ENCODE measurements around the gene PAH.

The PAH gene

DNA sequence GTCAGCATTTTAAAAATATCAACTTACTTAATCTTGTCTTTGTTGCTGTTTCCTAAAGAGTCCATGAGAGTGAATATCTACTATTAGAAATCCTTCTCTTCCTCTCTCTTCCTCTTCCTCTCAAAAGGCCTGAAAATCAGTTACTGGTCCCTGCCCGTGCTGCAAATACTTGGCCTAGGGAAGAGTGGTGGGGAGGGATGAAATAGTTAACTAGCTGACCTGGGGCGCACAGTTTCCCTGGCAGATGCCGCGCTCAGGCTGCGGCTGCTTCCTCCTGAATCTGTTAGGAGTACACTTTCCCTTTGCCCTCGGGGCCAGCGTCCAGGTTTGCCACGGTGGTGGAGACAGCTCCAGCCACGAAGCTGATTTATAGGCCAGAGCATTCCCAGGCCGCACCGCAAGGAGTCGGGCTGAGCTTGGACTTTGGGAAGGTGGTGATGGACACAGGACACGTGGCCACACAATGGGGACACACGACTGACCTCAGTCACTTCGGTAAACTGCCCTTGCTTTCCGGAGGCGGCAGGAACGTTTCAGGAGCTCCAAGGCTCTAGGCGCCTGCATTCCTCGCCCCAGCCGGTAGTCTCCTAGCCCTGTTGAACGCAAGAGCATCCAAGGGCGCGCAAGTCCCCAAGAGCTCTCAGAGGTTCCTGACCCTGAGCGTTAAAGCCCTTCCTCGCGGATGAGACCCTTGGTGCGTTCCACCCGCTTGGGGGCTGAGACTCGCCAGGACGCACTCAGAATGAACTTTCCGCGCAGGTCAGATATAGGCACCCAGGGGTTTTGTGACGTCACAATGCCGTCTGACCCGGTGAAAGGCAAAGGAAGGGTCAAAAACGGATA lies 33.3 kb upstream of the PAH start:
- DNase-seq: no peak

DNA sequence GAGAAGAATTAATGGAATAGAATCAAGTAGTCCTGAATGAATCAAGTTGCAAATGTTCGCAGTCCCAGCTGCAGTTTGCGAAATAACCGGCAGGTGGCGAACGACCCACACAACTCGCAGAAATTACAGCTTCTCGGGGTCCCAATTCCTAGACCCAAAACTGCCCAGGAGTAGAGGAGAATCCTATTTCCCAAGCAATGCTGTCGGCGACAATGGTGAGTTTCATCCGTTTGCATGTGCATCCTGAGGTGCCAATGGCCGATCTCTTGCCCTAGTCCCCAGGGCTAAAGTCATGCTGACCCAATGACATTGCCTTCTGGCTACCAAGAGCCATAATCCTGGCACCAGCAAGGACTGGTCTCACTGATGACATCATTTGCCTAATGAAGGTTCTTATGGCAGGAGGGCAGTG lies 31.9 kb upstream of the PAH start:
- peak; percentile 67 for DNase-seq

GRCh38 chr12:102946042-102946441 lies 29.0 kb upstream of the PAH start:
- no peak for DNase-seq

- no peak for DNase-seq
These were observed 22.7 kb upstream of the PAH start for GRCh38 chr12:102939670-102940222.

GRCh38 chr12:102939059-102939458 lies 22.0 kb upstream of the PAH start:
- no peak for DNase-seq

GRCh38 chr12:102933168-102933567 lies 16.1 kb upstream of the PAH start:
- DNase-seq: no peak

DNA sequence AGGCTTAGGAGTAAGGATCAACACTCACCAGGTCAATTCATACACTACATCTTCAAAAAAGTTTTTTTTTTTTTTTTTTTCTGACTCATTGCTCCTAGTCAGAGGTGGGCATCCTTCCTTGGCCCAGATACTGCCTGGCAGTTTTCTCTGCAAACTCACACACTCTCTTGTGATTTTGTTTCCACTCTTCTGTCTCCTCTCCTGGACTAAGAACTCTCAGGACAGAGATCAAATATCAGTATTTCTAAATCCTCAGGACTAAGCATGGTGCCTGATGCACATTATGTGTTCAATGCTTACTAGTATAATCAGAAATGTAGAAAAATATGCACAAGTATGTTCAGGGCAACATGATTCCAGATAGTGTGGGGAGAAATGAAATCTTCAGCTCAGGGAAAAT lies 10.2 kb upstream of the PAH start:
- no peak for DNase-seq

GRCh38 chr12:102921240-102921639 lies 4.2 kb upstream of the PAH start:
- DNase-seq: no peak

GRCh38 chr12:102920271-102920670 lies 3.2 kb upstream of the PAH start:
- no peak for DNase-seq

DNA sequence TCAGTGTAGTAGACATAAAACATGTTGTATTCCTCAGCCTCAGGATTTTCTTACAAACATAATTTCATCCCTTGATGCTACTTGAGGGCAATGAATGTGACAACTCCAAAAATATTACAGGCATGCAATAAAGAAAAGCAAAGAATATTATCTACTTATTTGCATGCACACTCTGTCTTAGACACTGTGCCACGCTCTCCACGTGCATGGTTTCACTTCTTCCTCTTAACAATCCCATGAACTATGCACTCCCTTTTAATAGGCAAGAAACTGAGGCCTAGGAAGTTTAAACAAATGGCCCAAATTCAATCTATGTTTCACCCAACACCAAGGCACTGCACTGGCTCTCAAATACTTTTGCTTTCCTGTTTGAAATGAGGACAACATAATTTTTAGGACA lies 1.8 kb upstream of the PAH start:
- no peak for DNase-seq

GRCh38 chr12:102916252-102917025 lies 605 bp downstream of the PAH start:
- no peak for DNase-seq

DNA sequence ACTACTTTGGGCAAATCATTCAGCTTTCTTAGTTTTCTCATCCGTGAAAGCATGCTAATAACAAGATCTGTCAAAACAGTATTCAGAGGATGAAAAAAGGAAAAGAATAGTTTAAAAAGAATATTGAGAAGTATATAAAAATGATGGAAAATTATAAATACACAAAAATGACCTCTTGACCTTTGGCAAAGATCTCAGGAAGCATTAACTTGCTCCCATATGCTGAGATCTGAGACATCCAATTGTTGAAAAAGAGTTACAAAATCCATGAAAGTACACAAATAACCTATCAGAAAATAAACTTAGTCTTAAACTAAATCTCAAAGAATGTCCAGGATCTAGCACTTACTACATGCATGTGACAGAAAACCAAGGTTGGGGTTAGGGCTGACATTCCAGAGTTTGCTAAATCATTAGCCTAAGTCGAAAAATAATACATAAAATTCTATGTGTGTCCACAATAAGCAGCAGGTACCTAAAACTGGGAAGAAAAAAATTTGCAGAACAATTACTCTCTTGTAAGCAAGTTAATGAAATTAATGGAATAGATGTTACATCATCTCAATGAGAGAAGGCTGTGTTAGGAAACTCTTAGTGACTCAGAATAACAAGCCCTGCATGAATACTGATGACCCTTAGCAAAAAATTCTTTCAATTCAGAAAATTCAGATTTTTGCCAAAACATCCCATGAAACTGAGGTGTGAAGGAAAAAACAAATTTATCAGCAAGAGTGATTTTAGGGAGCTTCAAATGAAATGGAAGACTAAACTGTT lies 3.4 kb downstream of the PAH start:
- no peak for DNase-seq

- DNase-seq: no peak
These were observed 4.8 kb downstream of the PAH start for GRCh38 chr12:102912258-102912657.

- DNase-seq: no peak
These were observed 5.7 kb downstream of the PAH start for GRCh38 chr12:102911320-102911719.

- DNase-seq: no peak
These were observed 6.3 kb downstream of the PAH start for GRCh38 chr12:102910792-102911191.

- DNase-seq: no peak
These were observed 6.9 kb downstream of the PAH start for GRCh38 chr12:102910137-102910536.

DNA sequence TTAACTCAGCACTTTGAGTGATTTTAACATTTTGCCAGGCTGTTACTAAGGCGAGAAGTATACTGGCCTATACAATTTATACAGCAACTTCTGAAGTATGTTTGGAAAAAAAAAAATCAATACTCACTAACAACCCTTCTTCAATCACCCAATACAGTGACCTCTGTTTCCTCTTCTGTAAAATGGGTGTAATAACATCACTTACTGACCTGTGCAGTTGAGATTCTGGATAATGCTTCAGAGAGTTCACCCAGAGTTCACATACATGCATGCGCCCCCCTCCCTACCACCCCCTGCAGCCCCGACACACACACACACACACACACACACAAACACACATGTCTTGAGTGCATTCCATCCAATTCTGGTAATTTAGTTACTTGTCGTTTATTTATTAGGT lies 9.1 kb downstream of the PAH start:
- DNase-seq: no peak

GRCh38 chr12:102905229-102905628 lies 11.8 kb downstream of the PAH start:
- DNase-seq: no peak

DNA sequence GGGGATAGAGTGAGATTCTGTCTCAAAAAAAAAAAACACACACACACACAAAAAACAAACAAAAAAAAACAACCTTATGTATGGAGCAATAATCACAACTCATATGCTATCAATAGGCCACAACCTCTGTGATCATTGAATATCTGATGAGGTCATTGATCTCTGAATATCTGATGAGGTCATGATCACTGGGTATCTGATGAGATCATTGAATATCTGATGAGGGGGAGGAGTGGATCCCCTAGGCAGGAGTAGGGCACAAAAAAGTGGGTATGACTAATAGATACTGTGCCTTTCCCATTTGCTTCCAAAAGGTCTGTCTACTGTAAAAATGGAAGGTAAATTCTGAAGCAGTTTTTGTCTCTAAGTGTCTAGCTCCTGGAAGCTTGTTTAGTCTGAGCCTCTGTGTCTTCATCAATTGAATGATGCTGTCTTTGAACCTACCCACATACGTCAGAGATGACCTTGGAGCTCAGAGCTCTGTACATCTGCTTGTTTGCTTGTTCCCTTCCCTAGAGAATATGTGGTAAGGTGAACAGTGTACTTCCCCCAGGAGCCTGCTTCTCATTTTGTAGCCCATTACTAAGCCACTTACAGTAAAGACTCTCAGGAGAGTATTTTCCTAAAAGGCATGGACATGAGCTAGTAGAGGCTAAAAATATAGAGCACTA lies 13.6 kb downstream of the PAH start:
- no peak for DNase-seq

DNA sequence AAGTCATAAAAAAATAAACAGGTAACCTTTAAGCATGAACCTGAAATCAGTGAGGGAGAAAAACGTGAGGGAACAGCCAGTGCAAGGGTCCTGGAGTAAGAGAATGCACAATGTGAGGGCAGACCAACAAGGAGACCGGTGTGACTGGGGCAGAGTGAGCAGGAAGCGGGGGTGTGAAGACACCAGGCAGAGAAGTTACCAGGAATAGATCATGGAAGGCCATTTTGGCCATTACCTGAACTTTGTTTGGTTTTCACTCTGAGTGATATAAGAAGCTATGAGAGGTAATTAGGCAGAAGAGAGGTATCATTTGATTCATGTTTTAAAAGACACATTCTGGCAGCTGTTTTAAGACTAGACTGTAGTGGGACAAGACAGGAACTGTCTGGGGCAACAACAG lies 15.0 kb downstream of the PAH start:
- no peak for DNase-seq

- no peak for DNase-seq
These were observed 16.7 kb downstream of the PAH start for GRCh38 chr12:102900389-102900788.

- no peak for DNase-seq
These were observed 21.0 kb downstream of the PAH start for GRCh38 chr12:102896067-102896466.

- DNase-seq: no peak
These were observed 25.3 kb downstream of the PAH start for GRCh38 chr12:102891756-102892155.

All from NCI-H1694 (cell line).